Large intestine (tissue), 3 donors: ENCODE data around the gene PANK2. TPM values are rescaled to one million over a fixed set of nuclear protein-coding genes. Genes with fewer than 3 reads are reported as not detected.
A peak's percentile ranks its signal among the peaks of the same experiment; 100 is the strongest.
"Not testable (repeated sequence)": the region's sequence is repeated elsewhere in the genome, so short reads cannot be mapped to it uniquely, and the experiment has no call there.

Experiments used
- DNase-seq, 2 donors: peaks; one replicate each; pipeline versions ENCODE4 v3.0.0 to v3.0.0-alpha.2; 2013
- H3K27ac ChIP-seq: one replicate; pipeline ENCODE4 v1.5.1; 2013; ENCODE audit warnings: low read length
- H3K27me3 ChIP-seq: 2 replicates; pipeline ENCODE4 v1.6.1; 2013; ENCODE audit warnings: low read length; ENCODE audit not compliant: control insufficient read depth, insufficient read depth
- H3K36me3 ChIP-seq: 2 replicates; pipeline ENCODE4 v1.6.1; 2013; ENCODE audit warnings: low read length; ENCODE audit not compliant: control insufficient read depth, insufficient read depth
- H3K4me1 ChIP-seq: one replicate; pipeline ENCODE4 v1.6.1; 2013; ENCODE audit warnings: low read length; ENCODE audit not compliant: control insufficient read depth, insufficient read depth
- H3K4me3 ChIP-seq: one replicate; pipeline ENCODE4 v1.5.1; 2013; ENCODE audit warnings: low read length
- H3K9me3 ChIP-seq: one replicate; pipeline ENCODE4 v1.6.1; 2013; ENCODE audit warnings: mild to moderate bottlenecking, low read depth, low read length, moderate library complexity; ENCODE audit not compliant: control insufficient read depth
- WGBS: methylation state at CpG from one replicate; pipeline ENCODE4 v1.1.5; 2013; ENCODE audit warnings: low lambda C conversion rate; ENCODE audit not compliant: insufficient coverage; 5-methylcytosine and 5-hydroxymethylcytosine counted together
- polyA plus RNA-seq: library from polyadenylated mRNA; unstranded; fragments of 120-200 nt; gene quantifications from one replicate; pipeline ENCODE4 v1.2.1, GENCODE V29; 2013

Gene PANK2
- polyA plus RNA-seq, 1 donor = 24.3 TPM

GRCh38 chr20:3887876-3888620 lies 1.1 kb upstream of the PANK2 start:
- DNase-seq = no peak
- no peaks in the 10 kb centered on the region for H3K9me3 ChIP-seq
- peak overlapping the region; percentile 84 for H3K4me3 ChIP-seq
- no peaks in the 10 kb centered on the region for H3K27me3 ChIP-seq
- H3K27ac ChIP-seq = peak overlapping the region; percentile 71
- H3K36me3 ChIP-seq = peaks cover 2% of the 10 kb centered on the region
- 45% methylated on average over 4 of the region's 15 CpGs for WGBS
- H3K4me1 ChIP-seq = peaks cover 9% of the 10 kb centered on the region

- Histone ChIP-seq H3K4me3 (peak overlapping the region; percentile 84), H3K27ac (peak overlapping the region; percentile 64), H3K36me3 (peaks cover 4% of the 10 kb centered on the region), H3K4me1 (peaks cover 9% of the 10 kb centered on the region), H3K9me3 (no peaks in the 10 kb centered on the region), H3K27me3 (no peaks in the 10 kb centered on the region)
- 0% methylated on average over 5 of the region's 68 CpGs for WGBS
- DNase-seq = peak in 1 of 2 donors; percentile 57
Observed at GRCh38 chr20:3889489-3890397, 556 bp downstream of the PANK2 start.

- Histone ChIP-seq H3K27me3 (no peaks in the 10 kb centered on the region), H3K4me1 (peaks cover 9% of the 10 kb centered on the region), H3K36me3 (peaks cover 4% of the 10 kb centered on the region), H3K27ac (peak overlapping the region; percentile 64), H3K4me3 (peak overlapping the region; percentile 84), H3K9me3 (no peaks in the 10 kb centered on the region)
- DNase-seq = no peak
- 0% methylated on average over 1 of the region's 3 CpGs for WGBS
Observed at GRCh38 chr20:3890398-3890751, 1.2 kb downstream of the PANK2 start.

- H3K4me3 ChIP-seq = peak overlapping the region; percentile 84
- peaks cover 9% of the 10 kb centered on the region for H3K4me1 ChIP-seq
- H3K27ac ChIP-seq = no peak overlapping the region
- no peaks in the 10 kb centered on the region for H3K27me3 ChIP-seq
- no peaks in the 10 kb centered on the region for H3K9me3 ChIP-seq
- 90% methylated on average over 2 of the region's 16 CpGs for WGBS
- peaks cover 2% of the 10 kb centered on the region for H3K36me3 ChIP-seq
- no peak for DNase-seq
Observed at GRCh38 chr20:3890999-3891929, 2.1 kb downstream of the PANK2 start.

- Histone ChIP-seq H3K9me3 (no peaks in the 10 kb centered on the region), H3K4me3 (no peak overlapping the region), H3K27ac (no peak overlapping the region), H3K27me3 (no peaks in the 10 kb centered on the region), H3K4me1 (peaks cover 3% of the 10 kb centered on the region), H3K36me3 (peaks cover 5% of the 10 kb centered on the region)
- no CpG with 5 or more reads among the region's 5 CpGs for WGBS
- no peak for DNase-seq
Observed at GRCh38 chr20:3894796-3895195, 5.6 kb downstream of the PANK2 start.

- Histone ChIP-seq H3K27ac (no peak overlapping the region), H3K4me3 (no peak overlapping the region), H3K36me3 (peaks cover 5% of the 10 kb centered on the region), H3K9me3 (no peaks in the 10 kb centered on the region), H3K27me3 (no peaks in the 10 kb centered on the region), H3K4me1 (peaks cover under 1% of the 10 kb centered on the region)
- no CpG with 5 or more reads among the region's 4 CpGs for WGBS
- DNase-seq = no peak
Observed at GRCh38 chr20:3896302-3896701, 7.1 kb downstream of the PANK2 start.

- Histone ChIP-seq H3K4me3 (no peak overlapping the region), H3K9me3 (no peaks in the 10 kb centered on the region), H3K36me3 (peaks cover 5% of the 10 kb centered on the region), H3K4me1 (no peaks in the 10 kb centered on the region), H3K27me3 (no peaks in the 10 kb centered on the region), H3K27ac (no peak overlapping the region)
- DNase-seq = no peak
- WGBS = no CpG with 5 or more reads among the region's 10 CpGs
Observed at GRCh38 chr20:3896853-3897583, 7.8 kb downstream of the PANK2 start.

GRCh38 chr20:3898181-3898580 lies 9.0 kb downstream of the PANK2 start:
- not testable (repeated sequence) for H3K4me1 ChIP-seq, H3K9me3 ChIP-seq, H3K4me3 ChIP-seq, H3K27ac ChIP-seq, H3K27me3 ChIP-seq, H3K36me3 ChIP-seq, DNase-seq
- WGBS = no CpG with 5 or more reads among the region's 9 CpGs

- Histone ChIP-seq H3K9me3 (no peaks in the 10 kb centered on the region), H3K4me3 (no peak overlapping the region), H3K27me3 (no peaks in the 10 kb centered on the region), H3K36me3 (peaks cover 3% of the 10 kb centered on the region), H3K4me1 (no peaks in the 10 kb centered on the region), H3K27ac (no peak overlapping the region)
- no peak for DNase-seq
- 60% methylated on average over 1 of the region's 4 CpGs for WGBS
Observed at GRCh38 chr20:3898639-3899038, 9.5 kb downstream of the PANK2 start.
